OCI-LY3 (cell line): Measurements from ENCODE around the gene RBM12.
A peak's percentile ranks its signal among the peaks of the same experiment; 100 is the strongest.

Source experiments
- H2AFZ ChIP-seq: fragments of 200-600, 300-600 bp; shearing (Covaris generic); 2 replicates; pipeline ENCODE4 v1.6.0; 2014; ENCODE audit warnings: antibody characterized with exemption, low read depth, low read length
- H3K27ac ChIP-seq: fragments of 200-600, 300-600 bp; sonication (generic); 2 replicates; pipeline ENCODE4 v1.5.1; 2014; ENCODE audit warnings: mild to moderate bottlenecking, low read length, moderate library complexity, mixed read lengths
- H3K27me3 ChIP-seq: fragments of 200-600, 300-600 bp; sonication (generic); 2 replicates; pipeline ENCODE4 v1.6.1; 2014; ENCODE audit warnings: low read depth, low read length, mixed read lengths
- H3K36me3 ChIP-seq: fragments of 200-600, 300-600 bp; sonication (generic); replicated peaks from 2 replicates; pipeline ENCODE3; 2014; ENCODE audit warnings: low read depth, low read length, mixed read lengths
- H3K4me1 ChIP-seq: fragments of 300-600, 200-600 bp; sonication (generic); 2 replicates; pipeline ENCODE4 v1.6.1; 2014; ENCODE audit warnings: low read length, mixed read lengths
- H3K4me2 ChIP-seq: fragments of 200-600, 300-600 bp; sonication (generic); 2 replicates; pipeline ENCODE4 v1.6.1; 2014; ENCODE audit warnings: low read length, mixed read lengths
- H3K4me3 ChIP-seq: fragments of 300-600, 200-600 bp; sonication (generic); 2 replicates; pipeline ENCODE4 v1.5.1; 2014; ENCODE audit warnings: antibody characterized with exemption, mild to moderate bottlenecking, low read length, moderate library complexity
- H3K79me2 ChIP-seq: fragments of 300-600, 200-600 bp; shearing (Covaris generic); 2 replicates; pipeline ENCODE4 v1.6.1; 2014; ENCODE audit warnings: mild to moderate bottlenecking, low read length, mixed read lengths
- H3K9ac ChIP-seq: fragments of 300-600, 200-600 bp; shearing (Covaris generic); 2 replicates; pipeline ENCODE4 v1.6.0; 2014; ENCODE audit warnings: mild to moderate bottlenecking, low read length, moderate library complexity
- H3K9me3 ChIP-seq: fragments of 200-600, 300-600 bp; shearing (Covaris generic); 2 replicates; pipeline ENCODE4 v1.6.1; 2014; ENCODE audit warnings: low read length, mixed read lengths; ENCODE audit not compliant: insufficient read depth
- H4K20me1 ChIP-seq: fragments of 200-600, 300-600 bp; sonication (generic); 2 replicates; pipeline ENCODE4 v1.6.1; 2016; ENCODE audit warnings: low read length, mixed read lengths; ENCODE audit not compliant: insufficient read depth
- EZH2phosphoT487 ChIP-seq: fragments of 200-600 bp; shearing (Covaris generic); IDR thresholded peaks from 2 replicates; pipeline ENCODE4 v1.6.1; 2018; ENCODE audit warnings: antibody characterized with exemption, mixed run types, low read depth
- TF ChIP-seq, protein P1 (sequence below): fragments of 200-600, 300-600 bp; sonication (generic); IDR thresholded peaks from 2 replicates; pipeline ENCODE4 v1.5.1; 2014; ENCODE audit warnings: antibody characterized with exemption, low read length, low read depth

Gene RBM12

GRCh38 chr20:35619196-35620095 is 45.3 kb downstream of the RBM12 start:
- H3K4me3 ChIP-seq = peak overlapping the region; percentile 80
- 0 out of 2 replicates have a peak, but pooled peaks cover 7% of the 10 kb centered on the region for H4K20me1 ChIP-seq
- H3K27me3 ChIP-seq = no peaks in the 10 kb centered on the region
- peak overlapping the region; percentile 40; the same call in 1 of the 2 replicates for H3K9ac ChIP-seq
- H3K27ac ChIP-seq = peak overlapping the region; percentile 51
- H3K4me1 ChIP-seq = peaks cover 56% of the 10 kb centered on the region
- peaks cover 12% of the 10 kb centered on the region for H3K36me3 ChIP-seq
- H3K79me2 ChIP-seq = no peaks in the 10 kb centered on the region
- no peak for TF ChIP-seq EZH2phosphoT487
- TF ChIP-seq, protein P1, sequence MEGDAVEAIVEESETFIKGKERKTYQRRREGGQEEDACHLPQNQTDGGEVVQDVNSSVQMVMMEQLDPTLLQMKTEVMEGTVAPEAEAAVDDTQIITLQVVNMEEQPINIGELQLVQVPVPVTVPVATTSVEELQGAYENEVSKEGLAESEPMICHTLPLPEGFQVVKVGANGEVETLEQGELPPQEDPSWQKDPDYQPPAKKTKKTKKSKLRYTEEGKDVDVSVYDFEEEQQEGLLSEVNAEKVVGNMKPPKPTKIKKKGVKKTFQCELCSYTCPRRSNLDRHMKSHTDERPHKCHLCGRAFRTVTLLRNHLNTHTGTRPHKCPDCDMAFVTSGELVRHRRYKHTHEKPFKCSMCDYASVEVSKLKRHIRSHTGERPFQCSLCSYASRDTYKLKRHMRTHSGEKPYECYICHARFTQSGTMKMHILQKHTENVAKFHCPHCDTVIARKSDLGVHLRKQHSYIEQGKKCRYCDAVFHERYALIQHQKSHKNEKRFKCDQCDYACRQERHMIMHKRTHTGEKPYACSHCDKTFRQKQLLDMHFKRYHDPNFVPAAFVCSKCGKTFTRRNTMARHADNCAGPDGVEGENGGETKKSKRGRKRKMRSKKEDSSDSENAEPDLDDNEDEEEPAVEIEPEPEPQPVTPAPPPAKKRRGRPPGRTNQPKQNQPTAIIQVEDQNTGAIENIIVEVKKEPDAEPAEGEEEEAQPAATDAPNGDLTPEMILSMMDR = peak; percentile 68
- H2AFZ ChIP-seq = peak overlapping the region; percentile 15; the same call in 1 of the 2 replicates
- H3K4me2 ChIP-seq = peak overlapping the region; percentile 98
- no peaks in the 10 kb centered on the region for H3K9me3 ChIP-seq

DNA sequence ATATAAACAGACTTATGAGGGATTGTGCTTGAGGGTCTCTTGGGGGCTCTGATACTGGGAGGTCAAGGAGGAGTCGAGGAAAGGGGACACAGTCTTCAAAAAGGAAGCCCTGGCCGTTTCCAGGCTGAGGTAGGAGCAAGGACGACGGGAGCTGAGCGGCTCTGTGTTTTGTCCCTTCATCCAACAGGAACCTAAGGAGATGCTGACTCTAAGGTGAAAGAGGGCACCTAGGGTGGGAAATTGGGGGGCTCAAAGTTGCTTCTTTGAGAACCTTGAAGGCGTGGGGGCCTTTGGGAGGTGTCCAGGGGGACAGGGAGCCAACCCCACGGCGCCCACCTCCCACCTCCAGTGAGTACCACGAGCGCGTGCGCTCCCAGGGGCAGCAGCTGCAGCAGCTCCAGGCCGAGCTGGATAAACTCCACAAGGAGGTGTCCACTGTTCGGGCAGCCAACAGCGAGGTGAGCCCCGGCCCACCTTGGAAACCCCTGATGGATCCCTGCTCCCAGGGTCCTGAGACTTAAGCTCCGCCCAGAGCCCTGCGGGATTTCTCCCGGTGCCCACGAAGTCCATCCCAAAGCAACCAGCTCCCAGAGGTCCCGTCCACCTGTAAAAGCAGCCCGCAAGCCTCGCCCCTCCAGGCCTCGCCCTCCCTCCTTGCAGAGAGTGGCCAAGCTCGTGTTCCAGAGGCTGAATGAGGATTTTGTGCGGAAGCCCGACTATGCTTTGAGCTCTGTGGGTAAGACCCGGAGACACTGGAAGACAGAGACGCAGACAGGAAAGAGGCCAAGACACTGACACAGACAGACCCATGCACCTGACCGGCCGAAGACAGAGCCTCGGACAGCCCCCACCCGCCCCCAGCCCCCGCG is 46.2 kb downstream of the RBM12 start:
- no peak overlapping the region for H2AFZ ChIP-seq

DNA sequence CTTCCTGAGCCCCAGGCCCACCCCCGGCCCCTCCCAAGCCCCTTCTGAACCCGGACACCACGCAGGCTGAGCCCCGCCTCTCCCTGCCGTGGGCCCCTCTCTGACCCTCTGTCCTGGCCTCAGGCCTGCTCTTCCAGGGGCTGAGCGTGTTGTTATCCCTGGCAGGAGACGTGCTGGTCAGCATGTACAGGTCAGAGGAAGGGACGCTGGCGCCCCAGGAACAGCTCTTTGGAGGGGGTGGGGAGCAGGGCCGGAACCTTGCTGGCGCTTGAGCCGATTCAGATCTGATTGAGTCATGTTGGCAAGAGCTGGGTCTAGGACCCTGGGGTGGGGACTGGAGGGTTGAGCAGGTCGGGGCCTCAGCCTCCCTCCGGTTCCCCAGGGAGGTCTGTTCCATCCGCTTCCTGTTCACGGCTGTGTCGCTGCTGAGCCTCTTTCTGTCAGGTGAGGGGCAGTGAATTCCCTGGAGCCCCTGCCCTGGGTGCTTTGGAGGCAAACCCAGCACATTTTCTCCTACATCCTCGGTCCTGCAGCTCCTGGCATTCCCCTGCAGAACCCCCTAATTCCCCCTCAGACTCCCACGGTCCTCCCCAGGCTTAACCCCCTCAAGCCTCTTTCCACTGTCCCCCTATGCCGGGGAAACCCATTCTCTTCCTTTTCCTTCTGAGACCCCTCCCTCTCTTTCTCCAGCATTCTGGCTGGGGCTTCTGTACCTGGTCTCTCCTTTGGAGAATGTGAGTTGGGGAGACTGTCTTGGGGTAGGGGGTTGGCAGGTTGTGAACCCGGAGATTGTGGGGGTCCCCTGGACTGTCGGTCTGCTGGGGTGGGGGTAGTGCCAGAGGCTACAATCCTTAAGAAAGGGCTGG is 47.1 kb downstream of the RBM12 start:
- Histone ChIP-seq H3K4me1 (peaks cover 56% of the 10 kb centered on the region), H3K27me3 (no peaks in the 10 kb centered on the region), H3K9me3 (no peaks in the 10 kb centered on the region), H3K9ac (peak overlapping the region; percentile 70), H3K4me3 (peak overlapping the region; percentile 80), H2AFZ (peak overlapping the region; percentile 79), H3K79me2 (no peaks in the 10 kb centered on the region), H3K36me3 (peaks cover 10% of the 10 kb centered on the region), H3K4me2 (peak overlapping the region; percentile 98), H4K20me1 (0 out of 2 replicates have a peak, but pooled peaks cover 7% of the 10 kb centered on the region), H3K27ac (peak overlapping the region; percentile 22)
- no peak for TF ChIP-seq EZH2phosphoT487
- TF ChIP-seq, protein P1 = peak; percentile 39

More for the DNA sequence above, 46.2 kb downstream of the RBM12 start:
- Histone ChIP-seq H3K4me3 (peak overlapping the region; percentile 80), H3K9me3 (no peaks in the 10 kb centered on the region), H3K36me3 (peaks cover 10% of the 10 kb centered on the region), H4K20me1 (0 out of 2 replicates have a peak, but pooled peaks cover 7% of the 10 kb centered on the region), H3K27ac (no peak overlapping the region), H3K27me3 (no peaks in the 10 kb centered on the region), H3K4me1 (peaks cover 56% of the 10 kb centered on the region), H3K79me2 (no peaks in the 10 kb centered on the region), H3K4me2 (peak overlapping the region; percentile 98), H3K9ac (peak overlapping the region; percentile 70)
- no peak for TF ChIP-seq EZH2phosphoT487
- TF ChIP-seq, protein P1 = no peak
